WERI-Rb-1 (cell line): ENCODE measurements around the gene PACRG.

ENCODE experiments used
- DNase-seq: peaks from one replicate; pipeline ENCODE4 v3.0.0-alpha.2; 2020
- H3K27ac ChIP-seq: fragments of 250-450 bp; sonication (Bioruptor Pico); 2 replicates; pipeline ENCODE4 v1.5.1; 2020; ENCODE audit warnings: mild to moderate bottlenecking, moderate library complexity
- H3K27me3 ChIP-seq: fragments of 250-450 bp; sonication (Bioruptor Pico); 2 replicates; pipeline ENCODE4 v1.5.1; 2021; ENCODE audit warnings: mild to moderate bottlenecking, low read depth, moderate library complexity; ENCODE audit not compliant: insufficient read depth, severe bottlenecking
- H3K36me3 ChIP-seq: fragments of 250-450 bp; sonication (Bioruptor Pico); 2 replicates; pipeline ENCODE4 v1.5.1; 2020; ENCODE audit warnings: mild to moderate bottlenecking, moderate library complexity
- H3K4me3 ChIP-seq: 2 replicates; pipeline ENCODE4 v1.5.1; 2011; ENCODE audit warnings: low read depth, mild to moderate bottlenecking, control low read depth, low read length
- H3K9me3 ChIP-seq: fragments of 250-450 bp; sonication (Bioruptor Pico); 2 replicates; pipeline ENCODE4 v1.5.1; 2021; ENCODE audit warnings: mild to moderate bottlenecking, moderate library complexity; ENCODE audit not compliant: severe bottlenecking
- TF ChIP-seq, protein P1 (sequence below): IDR thresholded peaks from 2 replicates; pipeline ENCODE4 v1.5.1; 2011; ENCODE audit warnings: low read depth, mild to moderate bottlenecking, control low read depth, inconsistent platforms, low read length

The PACRG gene

DNA sequence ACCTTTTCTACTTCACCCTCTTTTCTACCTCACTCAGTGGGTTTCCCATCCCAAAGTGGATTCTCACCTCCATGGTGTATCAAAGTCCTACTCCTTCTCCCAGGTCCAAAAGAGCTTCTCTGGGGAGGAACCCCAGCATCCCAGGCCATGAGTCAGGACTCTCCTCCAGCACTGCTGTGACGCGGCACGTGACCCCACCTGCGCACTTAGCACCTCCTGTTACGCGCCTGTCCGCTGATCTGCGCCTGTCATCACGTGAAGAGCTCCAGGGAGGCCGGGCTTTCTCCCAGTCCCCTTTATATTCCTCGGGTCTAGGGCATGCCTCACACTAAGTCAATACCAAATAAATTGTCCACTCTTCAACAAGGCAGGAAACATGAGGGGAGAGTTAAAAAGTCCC lies 459.8 kb downstream of the PACRG start:
- Histone ChIP-seq H3K27me3 (no peaks in the 10 kb centered on the region), H3K36me3 (no peaks in the 10 kb centered on the region), H3K27ac (no peak overlapping the region), H3K9me3 (no peaks in the 10 kb centered on the region), H3K4me3 (no peak overlapping the region)
- TF ChIP-seq, protein P1, sequence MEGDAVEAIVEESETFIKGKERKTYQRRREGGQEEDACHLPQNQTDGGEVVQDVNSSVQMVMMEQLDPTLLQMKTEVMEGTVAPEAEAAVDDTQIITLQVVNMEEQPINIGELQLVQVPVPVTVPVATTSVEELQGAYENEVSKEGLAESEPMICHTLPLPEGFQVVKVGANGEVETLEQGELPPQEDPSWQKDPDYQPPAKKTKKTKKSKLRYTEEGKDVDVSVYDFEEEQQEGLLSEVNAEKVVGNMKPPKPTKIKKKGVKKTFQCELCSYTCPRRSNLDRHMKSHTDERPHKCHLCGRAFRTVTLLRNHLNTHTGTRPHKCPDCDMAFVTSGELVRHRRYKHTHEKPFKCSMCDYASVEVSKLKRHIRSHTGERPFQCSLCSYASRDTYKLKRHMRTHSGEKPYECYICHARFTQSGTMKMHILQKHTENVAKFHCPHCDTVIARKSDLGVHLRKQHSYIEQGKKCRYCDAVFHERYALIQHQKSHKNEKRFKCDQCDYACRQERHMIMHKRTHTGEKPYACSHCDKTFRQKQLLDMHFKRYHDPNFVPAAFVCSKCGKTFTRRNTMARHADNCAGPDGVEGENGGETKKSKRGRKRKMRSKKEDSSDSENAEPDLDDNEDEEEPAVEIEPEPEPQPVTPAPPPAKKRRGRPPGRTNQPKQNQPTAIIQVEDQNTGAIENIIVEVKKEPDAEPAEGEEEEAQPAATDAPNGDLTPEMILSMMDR: no peak
- DNase-seq: no peak

DNA sequence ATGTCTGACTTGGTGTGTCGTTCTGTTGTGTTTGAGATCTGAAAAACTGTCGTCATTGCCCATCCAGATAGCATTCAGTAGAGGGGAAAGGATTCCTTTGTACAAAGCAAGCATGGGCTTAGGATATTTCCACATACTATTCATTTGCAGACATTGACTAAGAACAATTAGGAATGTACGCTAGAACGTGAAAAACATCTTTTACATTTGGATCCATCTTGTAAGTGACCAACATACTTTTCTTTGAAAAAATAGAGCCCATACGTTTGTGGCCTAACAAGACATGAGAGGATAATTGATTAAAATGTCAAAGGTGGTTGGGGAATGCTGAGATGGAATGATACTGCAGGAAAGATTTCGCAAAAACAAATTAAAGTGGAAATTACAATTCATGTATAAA lies 461.0 kb downstream of the PACRG start:
- no peaks in the 10 kb centered on the region for H3K27me3 ChIP-seq
- H3K36me3 ChIP-seq: no peaks in the 10 kb centered on the region
- no peak overlapping the region for H3K27ac ChIP-seq
- H3K9me3 ChIP-seq: no peaks in the 10 kb centered on the region
- DNase-seq: no peak
- TF ChIP-seq, protein P1: no peak
- H3K4me3 ChIP-seq: no peak overlapping the region

DNA sequence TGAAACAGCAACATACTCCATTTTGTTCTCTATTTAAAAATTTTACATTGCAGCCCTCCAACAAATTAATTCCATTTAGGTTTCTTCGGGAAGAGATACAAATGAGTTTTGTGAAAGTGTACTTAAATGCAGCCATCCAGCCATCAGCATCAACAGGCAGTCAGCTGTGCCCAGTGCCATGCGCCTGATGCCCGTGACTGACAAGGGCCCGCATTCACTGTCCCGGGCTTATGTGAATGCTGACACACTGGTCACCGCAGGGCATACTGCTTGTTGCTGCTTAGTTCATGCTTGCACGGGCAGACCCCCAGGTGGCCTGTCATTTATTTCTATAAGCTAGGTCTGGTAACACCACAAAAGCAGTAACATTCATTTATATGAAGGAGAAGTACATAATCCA lies 461.8 kb downstream of the PACRG start:
- Histone ChIP-seq H3K27ac (no peak overlapping the region), H3K9me3 (no peaks in the 10 kb centered on the region), H3K4me3 (no peak overlapping the region), H3K27me3 (no peaks in the 10 kb centered on the region), H3K36me3 (no peaks in the 10 kb centered on the region)
- DNase-seq: no peak
- TF ChIP-seq, protein P1: no peak

DNA sequence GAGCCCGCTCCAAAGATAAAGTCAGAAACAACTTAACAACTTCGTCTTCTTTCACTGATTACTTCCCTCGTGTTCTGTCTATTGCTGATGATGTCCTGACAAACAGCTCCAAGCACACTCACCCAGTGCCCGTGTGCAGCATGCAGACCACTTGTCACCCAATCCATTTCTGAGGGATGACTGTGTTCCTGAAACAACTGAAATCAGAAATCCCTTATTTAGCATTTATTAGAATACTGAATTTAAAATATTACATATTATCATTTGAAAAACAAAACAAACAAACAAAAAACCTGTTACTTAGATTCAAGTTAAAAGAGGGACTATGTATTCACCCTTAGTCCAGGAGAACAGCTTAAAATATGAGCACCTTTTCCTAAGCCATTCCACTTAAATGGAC lies 463.0 kb downstream of the PACRG start:
- no peak overlapping the region for H3K4me3 ChIP-seq
- H3K27me3 ChIP-seq: no peaks in the 10 kb centered on the region
- no peak overlapping the region for H3K27ac ChIP-seq

DNA sequence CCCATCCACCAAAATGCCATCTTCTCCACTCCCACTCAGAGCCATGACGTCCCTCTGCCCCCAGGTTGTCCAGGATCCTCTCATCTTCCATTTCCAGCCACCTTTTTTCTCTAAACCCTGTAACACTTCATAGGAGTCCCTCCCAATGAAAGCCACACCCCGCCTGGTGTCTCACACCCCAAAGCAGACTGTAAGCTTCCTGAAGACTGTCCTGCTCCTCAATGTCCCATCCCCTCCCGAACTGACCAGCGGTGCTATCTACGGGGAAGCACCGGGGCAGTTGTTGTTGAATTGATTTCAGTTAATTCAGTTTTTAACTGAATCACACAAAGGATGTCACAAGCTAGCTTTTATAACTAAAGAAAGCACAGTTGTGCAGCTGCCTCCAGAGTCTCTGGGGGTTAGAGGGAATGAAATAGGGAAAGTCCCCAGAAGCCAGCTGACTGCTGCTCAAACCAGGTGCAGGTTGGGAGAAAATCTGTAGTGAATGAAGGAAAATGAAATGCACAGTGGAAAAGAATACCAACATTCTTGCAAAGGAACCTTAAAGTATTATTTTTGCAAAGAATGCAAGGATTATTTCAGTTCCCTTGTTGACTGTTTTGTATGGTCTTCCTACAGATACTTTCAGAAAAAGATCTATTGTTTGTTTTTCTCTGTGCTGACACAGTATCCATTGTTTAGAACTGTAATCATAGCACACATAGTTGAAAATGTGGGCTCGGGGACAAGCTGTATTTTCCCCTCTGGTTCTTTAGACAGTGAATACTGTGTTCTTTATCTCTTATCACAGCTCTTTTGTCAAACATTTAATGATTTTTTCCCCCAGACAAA lies 464.1 kb downstream of the PACRG start:
- Histone ChIP-seq H3K4me3 (no peak overlapping the region), H3K27ac (no peak overlapping the region), H3K9me3 (no peaks in the 10 kb centered on the region), H3K36me3 (no peaks in the 10 kb centered on the region), H3K27me3 (no peaks in the 10 kb centered on the region)
- DNase-seq: no peak
- TF ChIP-seq, protein P1: no peak

More for the DNA sequence above, 463.0 kb downstream of the PACRG start:
- Histone ChIP-seq H3K36me3 (no peaks in the 10 kb centered on the region), H3K9me3 (no peaks in the 10 kb centered on the region)
- DNase-seq: no peak
- TF ChIP-seq, protein P1: no peak

DNA sequence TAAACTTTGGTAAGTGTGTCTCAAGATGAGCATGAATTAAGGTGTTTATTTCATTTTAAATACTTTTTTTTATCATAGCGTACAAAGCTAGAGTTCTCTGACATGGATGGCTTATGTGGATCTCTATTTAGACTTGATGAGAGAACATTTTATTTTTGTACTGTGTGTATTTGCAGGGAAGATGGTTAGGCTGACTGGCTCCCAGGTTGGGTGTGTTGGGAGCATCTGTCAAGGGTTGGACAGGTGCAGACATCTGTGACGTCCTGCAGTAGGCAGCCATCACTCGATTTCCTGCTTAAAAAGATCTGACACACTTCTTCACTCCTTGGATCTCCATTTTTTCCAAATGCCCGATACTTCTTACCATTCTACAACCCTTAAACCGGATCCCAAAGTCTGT lies 464.8 kb downstream of the PACRG start:
- Histone ChIP-seq H3K9me3 (no peaks in the 10 kb centered on the region), H3K27me3 (no peaks in the 10 kb centered on the region), H3K27ac (no peak overlapping the region), H3K4me3 (no peak overlapping the region), H3K36me3 (no peaks in the 10 kb centered on the region)
- DNase-seq: no peak
- TF ChIP-seq, protein P1: no peak
